ENCODE data around the gene TMEM208.

TMEM208 gene

DNA sequence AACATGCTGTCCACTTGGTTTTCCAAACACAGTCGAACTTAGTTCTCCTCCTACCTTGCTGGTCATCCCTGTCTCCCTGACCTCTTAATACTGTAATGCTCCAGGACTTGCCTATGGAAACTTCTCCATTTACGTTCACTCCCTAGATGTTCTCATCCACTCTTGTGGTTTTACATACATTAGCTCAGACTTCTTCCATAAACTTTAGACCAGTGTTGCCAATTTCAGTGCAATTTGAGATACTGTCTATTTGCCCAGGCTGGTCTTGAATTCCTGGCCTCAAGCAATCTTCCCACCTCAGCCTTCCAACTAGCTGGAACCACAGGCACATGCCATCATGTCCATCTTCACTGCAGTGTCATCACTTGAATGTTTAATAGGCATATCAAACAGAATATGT is 44.6 kb upstream of the TMEM208 start:
- H3K4me1 ChIP-seq (ENCODE audit: control insufficient read depth in 1 of 2, insufficient read depth in 1 of 2, low read depth in 1 of 2, low read length in 1 of 2): peaks cover 34 to 36% of the 10 kb centered on the region in 2 experiments
- H3K27me3 ChIP-seq: peaks cover 55% of the 10 kb centered on the region
- H3K27ac ChIP-seq: no peak overlapping the region
- no peaks in the 10 kb centered on the region for H3K36me3 ChIP-seq
- TF ChIP-seq, protein P1, sequence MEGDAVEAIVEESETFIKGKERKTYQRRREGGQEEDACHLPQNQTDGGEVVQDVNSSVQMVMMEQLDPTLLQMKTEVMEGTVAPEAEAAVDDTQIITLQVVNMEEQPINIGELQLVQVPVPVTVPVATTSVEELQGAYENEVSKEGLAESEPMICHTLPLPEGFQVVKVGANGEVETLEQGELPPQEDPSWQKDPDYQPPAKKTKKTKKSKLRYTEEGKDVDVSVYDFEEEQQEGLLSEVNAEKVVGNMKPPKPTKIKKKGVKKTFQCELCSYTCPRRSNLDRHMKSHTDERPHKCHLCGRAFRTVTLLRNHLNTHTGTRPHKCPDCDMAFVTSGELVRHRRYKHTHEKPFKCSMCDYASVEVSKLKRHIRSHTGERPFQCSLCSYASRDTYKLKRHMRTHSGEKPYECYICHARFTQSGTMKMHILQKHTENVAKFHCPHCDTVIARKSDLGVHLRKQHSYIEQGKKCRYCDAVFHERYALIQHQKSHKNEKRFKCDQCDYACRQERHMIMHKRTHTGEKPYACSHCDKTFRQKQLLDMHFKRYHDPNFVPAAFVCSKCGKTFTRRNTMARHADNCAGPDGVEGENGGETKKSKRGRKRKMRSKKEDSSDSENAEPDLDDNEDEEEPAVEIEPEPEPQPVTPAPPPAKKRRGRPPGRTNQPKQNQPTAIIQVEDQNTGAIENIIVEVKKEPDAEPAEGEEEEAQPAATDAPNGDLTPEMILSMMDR (IDR thresholded peaks at IDR 0.05): no peak
- no peaks in the 10 kb centered on the region for H3K9me3 ChIP-seq
- H3K4me3 ChIP-seq (ENCODE audit: low read depth in 1 of 2, low read length in 1 of 2): no peak overlapping the region

DNA sequence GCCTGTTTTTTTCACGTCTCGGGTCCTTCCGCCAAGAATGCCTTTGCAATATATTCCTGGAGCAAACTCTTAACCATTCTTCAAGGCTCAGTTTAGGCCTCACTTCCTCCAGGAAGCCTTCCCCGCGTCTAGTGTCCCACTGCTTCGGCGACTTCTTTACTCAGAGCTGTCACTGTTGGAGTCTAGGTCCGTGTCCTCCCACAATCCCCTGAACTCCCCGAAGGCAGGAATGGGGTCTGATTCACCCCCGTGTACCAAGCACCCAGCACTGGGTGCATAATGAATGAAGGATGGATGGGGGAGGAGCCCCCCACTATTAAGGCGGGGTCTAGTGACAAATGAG is 43.7 kb upstream of the TMEM208 start:
- Histone ChIP-seq H3K4me1 (ENCODE audit: control insufficient read depth in 1 of 2, insufficient read depth in 1 of 2, low read depth in 1 of 2, low read length in 1 of 2) (peaks cover 31 to 32% of the 10 kb centered on the region in 2 experiments), H3K27me3 (peaks cover 45% of the 10 kb centered on the region), H3K4me3 (ENCODE audit: low read depth in 1 of 2, low read length in 1 of 2) (peak overlapping the region; percentile 85 to 100), H3K27ac (peak overlapping the region; percentile 85), H3K36me3 (no peaks in the 10 kb centered on the region), H3K9me3 (no peaks in the 10 kb centered on the region)
- TF ChIP-seq, protein P1 (IDR thresholded peaks at IDR 0.05): no peak

DNA sequence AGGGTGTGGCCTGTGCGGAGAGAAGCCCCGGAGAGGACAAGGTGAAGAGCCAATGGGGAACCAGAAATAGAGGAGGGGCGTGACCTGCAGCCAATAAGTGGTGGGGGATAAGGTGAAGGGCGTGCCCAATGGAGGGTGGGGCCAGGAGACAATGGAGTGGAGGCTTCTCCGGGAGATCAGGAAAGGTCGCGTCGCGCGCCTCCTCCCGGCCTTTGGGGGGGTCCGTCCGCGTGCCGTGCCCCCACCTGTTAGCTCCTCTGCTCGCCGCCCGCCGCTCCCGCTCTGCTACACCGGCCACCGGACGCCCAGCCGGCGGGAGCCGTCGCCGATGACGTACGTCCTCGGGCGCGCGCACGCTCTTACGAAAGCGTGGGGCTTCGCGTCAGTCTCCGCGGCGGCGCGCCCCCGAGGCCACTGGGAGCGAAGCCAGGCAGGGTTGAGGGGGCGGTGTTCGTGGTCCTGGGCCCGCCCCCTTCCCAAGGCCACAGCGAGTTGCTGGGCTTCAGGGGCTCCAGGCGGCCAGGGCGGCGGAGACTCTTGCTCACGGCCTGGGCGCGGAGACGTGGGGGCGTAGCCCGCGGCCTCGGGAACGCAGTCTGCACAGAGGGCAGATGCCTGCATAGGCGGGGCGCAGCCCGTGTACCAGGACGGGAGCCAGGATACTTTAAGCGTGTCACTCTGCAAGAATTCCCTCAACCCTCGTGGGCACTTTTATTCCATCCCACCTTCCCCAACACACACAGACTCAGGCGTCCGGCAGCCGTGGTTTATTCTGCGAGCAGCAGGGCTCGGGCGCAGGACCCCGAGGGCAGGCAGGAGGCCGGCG is 43.1 kb upstream of the TMEM208 start, which contains the start of gene MATCAP1:
Gene MATCAP1, minus strand, starts transcription at position 337 of the 826 bp plus-strand sequence. CDS start 3,353 bp downstream, outside the sequence.
- TF ChIP-seq, protein P1 (IDR thresholded peaks at IDR 0.05): no peak
- Histone ChIP-seq H3K36me3 (no peaks in the 10 kb centered on the region), H3K9me3 (no peaks in the 10 kb centered on the region), H3K4me1 (ENCODE audit: control insufficient read depth in 1 of 2, insufficient read depth in 1 of 2, low read depth in 1 of 2, low read length in 1 of 2) (peaks cover 26 to 30% of the 10 kb centered on the region in 2 experiments), H3K27ac (peak within 1 kb of the TSS; percentile 85), H3K4me3 (ENCODE audit: low read depth in 1 of 2, low read length in 1 of 2) (peak within 1 kb of the TSS; percentile 85 to 100), H3K27me3 (peaks cover 39% of the 10 kb centered on the region)

DNA sequence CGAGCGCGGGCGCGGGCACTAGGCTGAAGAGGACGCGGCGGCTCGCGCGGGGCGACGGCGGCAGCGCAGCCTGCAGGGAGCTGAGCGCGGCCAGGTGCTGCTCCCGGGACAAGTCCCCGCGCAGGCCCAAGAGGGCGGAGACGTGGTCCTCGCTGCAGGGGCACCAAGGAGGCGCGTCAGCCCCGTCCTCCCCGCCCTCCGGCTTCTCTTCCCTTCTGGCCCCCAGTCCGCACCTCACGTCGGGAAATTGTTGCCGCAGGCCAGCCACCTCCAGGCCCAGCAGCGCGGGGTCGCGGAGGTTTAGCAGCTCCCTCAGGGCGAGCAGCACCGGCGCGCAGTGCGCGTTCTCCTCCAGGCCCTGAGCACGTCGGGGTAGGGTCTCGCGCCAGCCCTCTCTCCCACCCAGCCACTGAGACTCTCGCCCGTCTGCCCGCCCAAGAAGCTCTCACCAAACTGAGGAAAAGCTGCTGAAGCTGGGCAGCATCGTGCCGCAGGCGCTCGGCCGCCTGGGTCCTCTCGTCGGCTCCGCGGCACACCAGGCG is 42.4 kb upstream of the TMEM208 start:
- H3K4me1 ChIP-seq (ENCODE audit: control insufficient read depth in 1 of 2, insufficient read depth in 1 of 2, low read depth in 1 of 2, low read length in 1 of 2): peaks cover 26 to 30% of the 10 kb centered on the region in 2 experiments
- H3K36me3 ChIP-seq: no peaks in the 10 kb centered on the region
- H3K4me3 ChIP-seq (ENCODE audit: low read depth in 1 of 2, low read length in 1 of 2): peak overlapping the region; percentile 85 to 100
- peaks cover 32% of the 10 kb centered on the region for H3K27me3 ChIP-seq
- TF ChIP-seq, protein P1 (IDR thresholded peaks at IDR 0.05): no peak
- peak overlapping the region; percentile 85 for H3K27ac ChIP-seq
- H3K9me3 ChIP-seq: no peaks in the 10 kb centered on the region

DNA sequence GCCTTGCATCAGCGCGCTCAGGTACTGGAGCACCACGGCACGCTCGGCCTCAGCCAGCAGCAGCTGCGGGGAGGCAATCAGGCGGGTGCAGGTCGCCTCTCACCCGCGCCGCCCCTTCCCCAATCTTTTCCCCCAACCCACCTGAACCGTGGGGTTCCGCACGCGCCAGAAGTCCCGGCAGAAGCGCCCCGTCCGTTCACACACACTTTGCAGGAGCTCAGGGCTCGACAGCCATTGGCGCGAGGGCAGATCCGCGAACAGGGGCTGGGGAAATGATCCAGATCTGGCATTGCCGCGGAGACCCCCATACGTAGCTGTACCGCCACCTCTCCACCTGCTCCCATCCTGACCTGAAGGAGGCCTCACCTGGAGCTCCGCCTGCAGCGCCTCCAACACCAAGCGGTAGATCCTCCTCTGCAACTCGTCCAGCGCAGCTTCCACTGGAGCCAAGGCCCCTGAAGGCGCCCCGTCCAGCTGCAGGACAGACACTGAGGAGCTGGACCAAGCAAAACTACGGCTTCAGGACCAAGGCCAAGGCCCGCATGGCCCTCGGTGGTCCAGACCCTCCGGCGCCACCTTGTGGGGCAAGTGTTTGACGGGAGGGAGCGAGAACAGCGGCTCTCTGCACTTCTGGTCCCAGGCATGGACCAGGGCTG is 41.8 kb upstream of the TMEM208 start:
- Histone ChIP-seq H3K4me3 (ENCODE audit: low read depth in 1 of 2, low read length in 1 of 2) (peak overlapping the region; percentile 85 to 100), H3K27me3 (peaks cover 30% of the 10 kb centered on the region), H3K36me3 (no peaks in the 10 kb centered on the region), H3K27ac (peak overlapping the region; percentile 50), H3K4me1 (ENCODE audit: control insufficient read depth in 1 of 2, insufficient read depth in 1 of 2, low read depth in 1 of 2, low read length in 1 of 2) (peaks cover 26 to 30% of the 10 kb centered on the region in 2 experiments), H3K9me3 (no peaks in the 10 kb centered on the region)
- TF ChIP-seq, protein P1 (IDR thresholded peaks at IDR 0.05): peak; percentile 61
